Activated CD4-positive, alpha-beta T cell treated with anti-CD3 and anti-CD28 coated beads for 48 hours (primary cell): Measurements from ENCODE around the gene HOXA5.

ENCODE experiments used
- DNase-seq: peaks from one replicate; pipeline ENCODE4 v3.0.0-alpha.2; 2020

Gene HOXA5

DNA sequence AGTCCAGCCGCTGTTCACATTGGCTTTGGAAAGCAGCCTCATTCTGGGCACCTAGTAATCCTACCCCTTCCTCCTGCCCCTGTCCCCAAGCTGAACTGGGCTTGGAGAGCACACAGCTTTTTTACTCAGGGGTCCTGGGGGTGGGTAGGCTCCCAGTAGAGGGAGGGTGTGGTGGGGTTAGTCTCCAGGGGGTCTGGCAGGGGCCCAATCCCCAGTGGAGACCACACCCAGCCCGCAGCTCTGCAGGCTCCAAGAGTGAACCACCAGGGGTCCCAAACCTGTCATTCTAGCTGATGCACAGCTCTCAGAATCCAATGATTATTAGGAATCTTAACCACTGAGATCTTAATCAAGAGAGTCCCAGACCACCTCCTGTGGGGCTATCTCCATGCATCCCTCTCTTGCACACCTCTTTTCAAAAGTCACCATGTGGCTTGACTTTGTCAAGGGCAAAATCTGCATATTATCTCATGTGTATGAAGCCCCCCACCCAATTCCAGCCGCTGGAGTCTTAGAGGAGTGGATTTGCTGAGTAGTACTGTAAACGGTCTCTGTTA, 38.9 kb upstream of the HOXA5 start:
- DNase-seq = no peak

DNA sequence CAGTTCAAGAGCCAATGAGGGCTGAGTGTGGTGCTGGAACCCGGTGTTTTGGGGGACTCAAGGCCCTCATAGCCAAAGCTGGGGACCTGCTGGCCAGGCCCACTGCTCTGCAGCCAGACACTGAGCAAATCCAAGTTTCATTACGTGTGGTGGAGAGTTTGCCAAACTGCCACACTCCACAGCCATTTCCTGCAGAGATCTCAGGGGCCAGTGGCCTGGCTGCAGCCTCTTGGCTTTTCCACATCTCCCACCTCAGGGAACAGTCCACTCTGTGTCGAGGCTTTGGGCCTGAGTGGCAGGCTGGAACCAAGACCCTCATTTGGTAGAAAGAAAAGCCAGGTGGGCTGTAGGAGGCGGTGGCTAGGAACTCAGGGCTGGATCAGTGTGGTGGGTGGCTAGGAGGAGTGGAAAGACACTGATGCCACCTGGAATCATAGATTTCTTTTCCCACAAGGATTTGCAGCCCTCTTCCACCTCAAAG, 38.4 kb upstream of the HOXA5 start:
- DNase-seq = no peak

DNA sequence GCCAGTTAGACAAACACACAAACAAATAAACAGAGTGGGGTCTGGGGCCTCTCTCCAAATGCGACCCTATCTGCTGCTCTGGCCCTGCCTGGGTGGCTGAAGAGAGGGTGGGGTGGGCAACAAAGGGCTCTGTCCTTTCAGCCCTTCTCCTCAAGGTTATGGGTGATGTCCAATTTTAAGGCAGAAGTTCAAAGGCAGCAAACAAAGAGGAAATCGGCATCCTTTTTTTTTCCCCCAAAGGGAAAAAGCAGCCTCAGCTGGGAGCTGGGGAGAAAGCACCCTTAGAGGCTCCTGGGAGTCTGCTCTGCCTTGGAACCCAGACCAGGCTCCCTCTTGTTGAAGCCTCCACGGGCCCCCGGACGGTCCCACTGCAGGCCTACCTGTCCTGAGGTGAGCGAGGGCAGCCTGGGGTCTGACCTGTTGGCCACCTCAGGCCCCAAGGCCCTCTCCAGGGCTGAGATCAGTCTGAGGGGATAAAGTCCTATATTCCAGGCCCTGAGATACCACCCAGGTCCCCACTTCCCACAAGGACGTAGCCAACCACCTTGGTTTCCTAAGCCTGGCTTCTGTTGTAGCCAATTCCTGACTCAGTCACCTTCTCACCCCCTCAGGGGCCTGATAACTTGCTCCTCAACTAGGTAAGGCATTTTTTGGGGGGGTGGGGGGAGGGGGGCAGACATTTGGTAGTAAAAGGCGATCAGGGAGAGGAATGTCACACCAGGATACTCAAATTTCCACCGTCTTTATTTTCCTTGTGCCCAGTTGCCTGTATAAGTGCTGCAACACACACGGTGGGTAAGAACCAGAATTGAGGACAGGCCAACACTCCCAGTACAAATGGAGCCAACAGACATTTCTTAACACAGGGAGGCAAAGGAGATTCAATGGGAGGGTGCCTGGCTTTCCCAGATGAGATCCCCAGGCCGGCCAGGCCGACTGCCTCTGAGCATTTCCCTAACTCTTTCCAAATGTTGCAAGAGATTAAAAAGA, 37.2 kb upstream of the HOXA5 start:
- no peak for DNase-seq

DNA sequence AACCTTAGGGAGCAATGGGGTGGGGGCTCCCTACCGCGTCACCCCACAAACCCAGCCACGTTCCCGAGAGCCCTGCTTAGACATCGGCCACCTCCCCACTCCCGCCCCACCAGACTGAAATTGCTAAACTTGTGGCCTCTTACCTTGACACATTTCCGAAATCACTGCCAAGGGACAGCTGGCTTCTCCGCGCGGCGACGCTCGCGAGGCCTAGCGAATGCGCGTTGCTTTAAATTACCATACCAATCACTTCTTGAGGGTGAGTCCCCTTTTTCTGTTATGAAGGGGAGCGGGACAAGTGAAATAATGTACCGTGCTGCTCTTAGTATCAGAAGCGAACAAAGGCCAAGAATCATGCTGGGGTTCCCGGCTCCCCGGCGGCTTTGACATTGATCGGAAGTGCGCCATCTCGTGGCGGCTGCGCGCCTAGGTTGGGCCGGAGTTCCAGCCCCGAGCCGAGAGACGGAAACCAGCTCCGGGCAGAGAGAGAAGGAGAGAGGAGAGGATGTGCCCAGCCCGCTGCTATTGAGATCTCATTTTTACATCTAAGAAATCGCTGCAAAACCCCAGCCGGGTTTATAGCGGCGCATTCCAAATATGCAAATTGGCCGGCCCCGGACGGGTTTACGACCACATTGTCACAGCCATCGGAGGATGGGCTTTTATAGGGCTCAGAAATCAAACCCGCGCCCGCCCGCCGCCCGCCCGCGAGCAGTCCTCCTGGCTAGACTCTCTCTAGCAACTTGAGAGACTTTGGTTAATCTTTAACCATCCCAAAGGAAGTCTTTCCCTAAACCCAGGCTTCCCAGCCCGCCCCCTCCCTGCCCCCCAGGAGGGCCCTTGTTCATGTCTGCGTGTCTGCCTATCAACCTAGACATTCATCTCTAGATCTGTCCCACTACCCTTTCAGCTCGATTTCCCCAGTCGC, 36.3 kb upstream of the HOXA5 start:
- DNase-seq = peak; percentile 76

DNA sequence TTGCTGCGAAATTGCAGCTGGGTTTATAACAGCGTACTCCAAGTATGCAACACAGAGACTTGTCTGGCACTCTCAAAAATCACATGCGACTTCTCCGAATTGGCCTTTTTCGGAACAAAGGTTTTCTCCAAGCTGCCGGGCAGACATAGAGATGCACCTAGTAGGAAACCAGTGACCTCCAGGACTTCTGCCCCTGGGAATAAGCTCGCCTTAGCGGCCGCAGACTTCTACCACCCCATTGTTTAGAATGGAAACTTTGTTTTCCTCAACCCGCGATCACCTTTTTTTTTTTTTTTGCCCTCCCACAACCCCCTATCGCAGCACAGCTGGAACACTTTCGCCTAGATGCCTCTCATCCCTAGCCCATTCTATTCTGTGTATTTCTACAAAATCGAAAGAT, 35.5 kb upstream of the HOXA5 start:
- no peak for DNase-seq

DNA sequence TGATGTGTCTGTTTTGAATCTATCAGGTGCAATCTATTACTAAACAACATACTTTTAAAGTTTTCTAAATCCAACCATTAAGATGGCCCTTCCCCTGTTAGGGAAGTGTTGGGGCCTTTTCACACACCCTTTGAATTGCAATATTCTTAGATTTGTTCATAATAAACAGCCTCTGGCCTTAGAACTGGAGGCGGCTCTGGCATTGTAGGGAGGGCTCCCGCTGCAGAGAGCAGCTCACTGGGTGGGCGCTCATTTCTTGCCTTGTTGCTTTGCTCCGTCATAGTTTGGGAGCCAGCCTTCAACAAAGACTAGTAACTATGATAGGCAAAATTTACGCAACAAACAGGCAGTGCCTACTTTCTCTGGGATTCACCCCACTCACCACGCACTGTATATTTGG, 34.9 kb upstream of the HOXA5 start:
- DNase-seq = no peak

DNA sequence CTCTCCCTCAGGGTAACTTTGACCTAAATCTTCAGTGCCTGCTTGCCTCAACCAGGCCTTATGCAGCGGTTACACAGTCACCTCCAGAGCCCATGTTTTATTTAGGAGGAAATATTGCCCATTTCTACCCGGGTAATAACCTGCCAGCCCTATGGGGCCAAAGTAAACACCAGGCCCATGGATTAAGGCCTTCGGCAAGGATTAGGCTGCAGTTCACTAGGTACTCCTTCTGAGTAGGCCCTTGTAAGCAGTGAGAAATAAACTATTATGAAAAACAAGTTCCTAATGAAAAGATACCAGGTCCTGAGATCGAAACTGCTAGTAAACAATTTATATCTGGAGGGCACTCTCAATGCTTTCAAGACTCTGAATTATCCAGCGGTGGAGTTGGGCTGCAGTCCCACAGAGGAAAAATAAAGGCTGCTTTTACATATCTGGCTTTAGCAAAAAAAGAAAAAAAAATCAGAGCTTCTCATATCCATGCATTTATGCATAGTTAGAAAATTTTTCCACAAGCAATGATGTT, 34.4 kb upstream of the HOXA5 start:
- DNase-seq = no peak

DNA sequence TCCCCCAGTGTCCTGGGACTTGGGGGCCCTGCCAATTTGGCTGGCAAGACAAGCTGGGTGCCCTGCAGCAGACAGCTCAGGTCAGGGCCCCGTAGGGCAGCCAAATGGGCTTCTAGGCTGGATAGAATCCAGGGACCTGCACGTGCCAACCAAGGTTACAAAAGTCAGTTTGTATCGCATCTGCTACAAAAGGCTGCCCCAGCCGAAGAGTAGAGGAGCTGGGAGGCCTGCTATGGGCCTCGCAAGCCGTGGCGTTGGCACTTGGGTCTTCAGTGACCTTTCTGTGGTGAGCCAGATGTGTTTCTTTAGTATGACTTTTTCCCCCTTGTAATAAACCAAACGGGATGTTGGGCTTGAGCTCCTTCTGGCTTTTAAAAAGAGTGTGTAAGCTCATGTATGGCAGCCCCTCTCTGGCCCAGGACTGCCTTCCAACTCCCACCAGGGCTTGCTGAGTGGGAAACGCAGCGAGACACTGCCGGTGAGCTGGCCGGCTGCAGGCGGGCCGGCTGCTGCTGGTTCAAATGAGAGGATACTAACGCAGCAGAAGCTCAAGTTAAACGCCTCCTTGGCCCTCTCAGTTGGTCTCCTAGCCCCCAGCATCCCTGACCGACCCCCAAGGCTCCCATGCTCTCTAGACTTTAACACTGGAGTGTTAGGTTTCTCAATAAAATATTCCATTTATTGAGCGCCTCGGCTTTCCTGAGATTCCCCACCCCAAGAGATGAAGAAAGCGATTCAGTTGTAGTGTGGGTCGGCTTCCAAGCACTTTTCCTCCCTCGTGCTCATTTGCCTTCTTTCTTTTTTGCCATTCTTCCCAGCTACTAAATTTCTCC, 33.7 kb upstream of the HOXA5 start:
- peak; percentile 2 for DNase-seq

DNA sequence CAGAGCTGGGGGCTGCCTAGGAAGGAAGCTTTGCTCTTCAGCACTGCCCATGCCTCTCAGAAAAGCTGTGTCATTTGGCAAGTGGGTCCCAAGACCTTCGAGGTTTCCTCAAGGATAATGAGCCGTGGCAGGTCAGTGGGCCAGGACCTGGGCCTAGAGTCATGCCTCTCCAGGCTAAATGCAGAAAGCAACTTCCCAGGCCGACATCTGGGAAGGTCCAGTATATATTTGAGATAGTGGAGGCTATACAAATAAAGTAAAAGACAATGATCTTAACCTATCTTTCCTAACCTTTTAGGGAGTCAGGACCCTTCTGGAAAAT, 33.0 kb upstream of the HOXA5 start:
- DNase-seq = no peak

DNA sequence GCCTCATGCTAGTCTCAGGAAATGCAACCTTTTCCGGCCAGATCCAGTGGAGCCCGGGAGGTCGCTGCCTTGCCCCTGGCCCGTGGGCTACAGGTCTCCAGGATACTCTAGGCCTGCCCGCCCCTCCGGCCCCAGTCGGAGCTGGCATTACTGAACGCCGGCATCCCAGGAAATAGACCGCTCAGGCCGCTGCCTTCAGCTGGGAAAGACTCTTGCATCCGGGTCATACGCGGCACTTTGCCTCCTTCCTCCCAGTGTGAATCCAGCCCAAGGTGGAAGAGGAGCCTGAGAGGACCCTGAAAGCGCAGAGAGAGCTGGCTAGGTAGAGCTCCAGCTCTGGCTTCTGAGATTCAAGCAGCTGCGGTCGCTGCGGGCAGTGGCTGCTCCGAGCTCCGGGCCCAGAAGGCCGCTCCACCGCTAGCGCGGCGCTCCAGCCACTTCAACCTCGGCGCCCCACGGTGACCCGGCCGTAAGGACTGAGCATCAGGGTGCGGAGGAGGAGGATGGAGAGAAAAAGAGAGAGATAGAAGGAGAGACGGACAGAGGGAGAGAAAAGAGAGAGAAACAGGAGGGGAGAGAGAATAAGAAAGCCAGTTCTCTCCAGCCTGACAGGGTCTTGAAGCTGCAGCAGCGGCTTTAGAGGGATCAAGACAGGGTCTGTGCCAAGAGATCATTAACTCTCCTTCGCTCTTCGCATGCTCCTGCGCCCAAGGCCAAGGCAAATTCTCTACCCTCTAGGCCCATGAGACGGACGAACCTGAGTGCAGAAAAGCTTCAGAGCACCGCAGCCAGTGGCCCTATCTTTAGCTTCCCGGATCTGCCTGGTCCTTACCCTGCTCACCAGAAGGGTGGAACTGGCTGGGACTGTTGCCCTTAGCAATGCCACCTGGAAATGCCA, 32.4 kb upstream of the HOXA5 start:
- DNase-seq = no peak

DNA sequence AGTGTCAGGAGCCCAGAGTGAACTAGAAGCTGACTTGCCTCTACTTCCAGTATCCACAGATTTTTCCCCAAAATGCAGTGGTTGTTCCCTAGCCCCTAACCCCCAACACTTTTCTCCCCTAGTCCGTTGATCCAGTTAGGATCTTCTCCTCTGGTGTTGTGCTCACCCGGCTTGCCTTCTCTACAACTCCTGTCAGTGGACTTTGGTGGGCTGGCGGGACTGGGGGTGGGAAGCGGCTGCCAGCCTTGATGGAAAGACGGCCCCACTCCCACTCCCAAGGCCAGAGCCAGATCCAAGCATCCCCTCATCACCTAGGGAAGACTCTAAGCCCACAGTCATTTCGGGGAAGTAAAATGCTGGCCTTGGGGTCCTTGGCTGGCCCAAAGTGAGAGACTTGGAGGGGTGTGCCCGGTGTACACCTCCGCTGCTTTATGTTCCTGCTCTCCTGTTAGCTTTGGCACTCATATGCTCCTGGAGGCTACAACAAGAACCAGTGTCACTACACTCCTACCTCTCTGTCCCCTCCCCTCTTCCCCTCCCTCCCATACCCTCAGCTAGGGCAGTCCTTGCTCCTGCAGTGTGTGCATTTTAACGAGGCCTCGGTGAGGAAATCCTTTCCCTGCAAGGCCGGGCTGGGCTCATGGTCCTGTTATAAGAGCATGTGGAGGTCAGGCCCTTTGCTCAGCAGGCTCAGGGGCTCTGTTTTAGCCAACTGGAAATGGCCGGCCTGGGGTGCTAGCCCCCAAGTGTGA, 31.6 kb upstream of the HOXA5 start:
- no peak for DNase-seq

DNA sequence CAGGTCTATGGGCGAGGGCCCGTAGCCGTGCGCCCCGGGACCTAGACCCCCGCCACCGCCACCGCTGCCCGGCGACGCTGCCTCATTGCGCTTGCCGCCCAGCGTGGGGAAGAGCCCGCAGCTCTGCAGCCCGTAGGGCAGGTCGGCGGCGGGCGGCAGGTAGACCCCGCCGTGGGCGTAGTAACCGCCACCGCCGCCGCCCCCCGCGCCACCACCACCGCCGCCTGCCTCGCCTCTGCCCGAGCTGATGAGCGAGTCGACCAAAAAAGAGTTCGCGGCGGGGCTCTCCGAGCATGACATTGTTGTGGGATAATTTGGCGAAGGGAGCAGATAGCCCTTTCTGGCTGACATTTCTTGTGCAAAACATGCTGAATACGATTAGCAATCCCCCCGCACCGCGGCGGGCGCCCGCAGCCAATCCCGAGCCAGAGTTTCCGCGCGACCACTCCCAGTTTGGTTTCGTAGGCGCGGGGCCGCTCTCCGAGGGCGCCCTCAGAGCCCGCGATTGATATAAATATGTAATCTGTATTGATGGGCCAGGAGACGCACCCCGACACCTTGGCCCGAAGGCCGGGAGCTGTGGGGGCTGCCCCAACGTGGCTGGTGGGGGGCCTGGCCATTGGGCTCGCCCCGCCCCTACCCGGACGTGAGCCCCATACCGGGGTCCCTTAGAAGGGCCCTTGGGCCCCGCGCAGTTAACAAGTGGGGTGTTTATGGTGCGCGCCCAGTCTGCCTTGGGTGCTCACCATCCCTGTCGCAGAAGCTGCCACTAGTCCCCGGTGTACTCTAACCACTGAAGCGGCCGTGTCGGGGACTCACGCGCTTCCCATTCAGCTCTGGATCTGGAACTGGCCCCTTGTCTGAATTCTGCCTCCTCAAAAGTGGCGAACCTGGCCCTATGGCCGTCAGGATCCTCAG, 30.7 kb upstream of the HOXA5 start, which contains the start of gene HOXA10:
TSS of gene HOXA10 (minus strand) at position 365 of the 918 bp plus-strand sequence. CDS start at position 351, 14 bp downstream.
- DNase-seq = peak; percentile 4

DNA sequence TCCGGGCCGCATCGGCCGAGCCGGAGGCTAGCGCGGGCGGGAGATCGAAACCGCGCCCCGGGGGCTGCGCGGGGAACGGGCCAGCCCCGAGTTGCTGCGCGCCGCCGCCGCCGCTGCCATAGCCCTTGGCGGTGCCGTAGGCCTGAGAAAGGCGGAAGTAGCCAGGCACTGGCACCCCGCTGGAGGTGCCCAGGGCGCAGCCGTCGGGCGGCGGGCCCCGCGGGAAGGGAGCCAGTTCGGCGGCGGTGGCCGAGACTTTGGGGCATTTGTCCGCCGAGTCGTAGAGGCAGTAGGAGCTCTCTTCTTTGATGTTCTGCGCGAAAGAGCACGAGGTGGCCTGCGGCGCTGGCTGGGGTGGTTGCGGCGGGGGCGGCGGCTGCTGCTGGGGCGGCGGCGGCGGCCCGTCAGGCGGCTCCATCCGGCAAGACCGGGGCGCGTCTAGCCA, 30.1 kb upstream of the HOXA5 start:
- DNase-seq = peak; percentile 28

DNA sequence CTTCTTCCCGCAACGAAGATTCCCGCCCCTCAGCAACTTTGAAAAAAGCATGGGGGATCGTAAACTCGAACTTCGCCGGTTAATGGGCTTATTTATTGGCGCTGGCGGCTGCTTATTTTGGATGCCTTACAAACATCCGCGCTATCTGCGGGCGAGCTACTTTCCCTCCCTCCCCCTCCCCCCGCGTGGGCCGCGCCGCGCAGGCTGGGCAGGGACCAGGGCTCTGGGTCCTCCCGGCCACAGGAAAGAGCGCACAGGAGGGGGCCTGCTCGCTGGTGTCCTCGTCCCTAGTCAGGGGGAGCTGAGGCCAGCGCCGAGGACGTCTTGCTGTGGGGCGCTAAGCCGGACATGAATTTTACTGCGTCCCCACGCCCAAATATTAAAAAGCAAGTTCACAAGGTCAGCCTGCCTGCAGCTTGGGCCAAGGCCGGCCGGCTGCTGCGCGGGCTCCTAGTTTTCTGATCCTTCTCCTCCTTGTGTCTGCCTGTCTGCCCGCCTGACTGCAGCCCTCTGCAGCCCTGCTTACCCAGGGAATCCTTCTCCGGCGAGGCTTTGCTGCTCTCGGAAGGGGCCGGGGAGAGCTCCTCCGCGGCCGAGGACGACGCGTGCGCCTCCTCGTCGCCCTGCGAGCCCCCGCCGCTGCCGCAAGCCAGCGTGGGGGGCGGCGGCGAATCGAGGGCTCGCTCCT, 29.5 kb upstream of the HOXA5 start:
- peak; percentile 22 for DNase-seq

DNA sequence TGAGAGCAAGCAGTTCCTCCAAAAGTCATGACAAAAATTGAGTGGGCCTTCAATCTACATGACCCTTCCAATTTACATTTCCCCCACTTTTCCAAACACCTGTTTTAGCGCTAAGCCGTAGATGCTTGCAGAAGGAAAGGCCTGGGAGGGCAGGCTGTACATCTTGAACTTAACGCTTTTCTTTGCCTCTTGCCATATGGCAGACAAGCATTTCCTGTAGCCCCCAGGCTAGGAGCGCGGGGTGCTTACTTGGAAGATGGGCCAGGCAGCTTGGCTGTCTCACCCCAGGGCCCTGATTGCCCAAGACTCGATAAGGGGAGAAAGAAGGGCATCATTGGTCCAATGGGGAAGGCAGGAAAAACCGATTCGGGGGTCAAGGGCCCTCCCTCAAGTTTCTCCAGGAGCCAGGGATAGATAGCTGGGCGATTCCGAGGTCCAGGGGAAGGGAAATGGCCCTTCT, 28.9 kb upstream of the HOXA5 start:
- peak; percentile 4 for DNase-seq

DNA sequence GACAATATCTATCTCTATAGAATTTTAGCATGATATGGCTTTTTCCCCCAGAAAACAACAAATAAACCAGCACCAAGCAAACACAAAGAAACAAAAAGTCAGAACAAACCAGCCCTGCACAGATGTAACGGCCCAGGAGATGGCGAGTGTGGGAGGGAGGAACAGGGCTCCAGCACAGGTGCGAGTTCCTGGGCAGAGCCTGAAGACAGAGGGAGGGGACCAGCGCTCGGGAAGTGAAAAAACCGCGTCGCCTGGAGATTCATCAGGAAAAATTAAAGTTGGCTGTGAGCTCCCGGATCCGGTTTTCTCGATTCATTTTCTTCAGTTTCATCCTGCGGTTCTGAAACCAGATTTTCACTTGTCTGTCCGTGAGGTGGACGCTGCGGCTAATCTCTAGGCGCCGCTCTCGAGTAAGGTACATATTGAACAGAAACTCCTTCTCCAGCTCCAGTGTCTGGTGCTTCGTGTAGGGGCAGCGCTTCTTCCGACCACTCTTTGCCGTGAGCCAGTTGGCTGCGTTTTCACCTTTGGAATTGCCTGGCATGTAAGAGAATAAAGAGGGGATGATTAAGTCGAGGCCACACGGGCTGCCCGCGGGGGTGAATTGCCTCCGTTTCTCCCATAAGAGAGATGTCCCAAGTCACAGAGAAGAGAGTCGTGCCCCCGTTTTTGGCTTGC, 28.3 kb upstream of the HOXA5 start:
- peak; percentile 25 for DNase-seq

DNA sequence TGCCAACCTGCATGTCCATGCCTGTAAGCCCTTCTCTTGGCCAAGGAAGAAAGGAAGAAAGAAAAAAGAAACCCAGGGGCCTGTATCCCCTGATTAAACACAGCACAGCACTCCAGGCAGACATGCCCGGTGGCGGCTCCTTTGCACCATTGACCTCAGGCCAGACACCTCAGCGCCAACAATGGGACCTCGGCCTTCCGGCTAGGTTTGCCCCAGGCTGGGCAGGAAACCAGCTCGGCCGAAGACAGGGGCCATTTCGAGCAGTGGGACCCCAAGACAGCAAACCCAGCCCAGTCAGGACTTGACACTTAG, 27.8 kb upstream of the HOXA5 start:
- DNase-seq = peak; percentile 6
